ENCODE results near the gene PRAMEF8.
A peak's percentile ranks its signal among the peaks of the same experiment; 100 is the strongest.
"Not testable (repeated sequence)": the region's sequence is repeated elsewhere in the genome, so short reads cannot be mapped to it uniquely, and the experiment has no call there.

Gene PRAMEF8

GRCh38 chr1:13285037-13285436 lies at the start of gene PRAMEF8:
TSS of gene PRAMEF8 (minus strand) at chr1:13285137. CDS start at chr1:13284091, 1,046 bp downstream.
- not testable (repeated sequence) for FAIRE-seq

DNA sequence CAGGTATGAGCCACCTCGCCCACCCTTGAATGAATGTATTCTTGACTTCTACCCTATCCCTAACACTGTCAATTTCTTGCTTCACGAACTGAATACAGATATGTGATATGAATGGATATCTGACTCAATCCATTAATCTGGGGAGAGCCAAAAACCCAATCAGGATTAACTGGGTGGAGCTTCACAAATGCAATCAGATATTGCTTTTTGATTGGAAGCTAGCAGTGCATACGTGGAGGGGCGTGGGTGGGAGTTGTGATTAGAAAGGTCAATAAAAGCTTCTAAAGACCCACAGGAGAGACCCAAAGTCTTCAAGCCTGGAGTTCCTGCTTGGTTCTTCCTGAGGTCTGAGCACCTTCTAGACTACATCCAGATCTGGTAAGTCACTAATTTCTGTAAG lies 30.3 kb upstream of the PRAMEF8 start, which contains the start of gene PRAMEF15:
Gene PRAMEF15, plus strand, starts transcription at position 301 of the 400 bp plus-strand sequence. CDS start 2,827 bp downstream, outside the sequence.
- DNase-seq (ENCODE audit: insufficient read length, low spot score); FAIRE-seq: not testable (repeated sequence)

More at GRCh38 chr1:13285037-13285436, at the start of gene PRAMEF8:
- not testable (repeated sequence) for DNase-seq (ENCODE audit: insufficient read length, low spot score)

GRCh38 chr1:13303239-13303638 lies 18.3 kb upstream of the PRAMEF8 start, which contains the start of gene PRAMEF33:
TSS of gene PRAMEF33 (plus strand) at chr1:13303539. CDS start at chr1:13305955, 2,416 bp downstream.
- DNase-seq (ENCODE audit: insufficient read length, low spot score); FAIRE-seq: not testable (repeated sequence)

DNA sequence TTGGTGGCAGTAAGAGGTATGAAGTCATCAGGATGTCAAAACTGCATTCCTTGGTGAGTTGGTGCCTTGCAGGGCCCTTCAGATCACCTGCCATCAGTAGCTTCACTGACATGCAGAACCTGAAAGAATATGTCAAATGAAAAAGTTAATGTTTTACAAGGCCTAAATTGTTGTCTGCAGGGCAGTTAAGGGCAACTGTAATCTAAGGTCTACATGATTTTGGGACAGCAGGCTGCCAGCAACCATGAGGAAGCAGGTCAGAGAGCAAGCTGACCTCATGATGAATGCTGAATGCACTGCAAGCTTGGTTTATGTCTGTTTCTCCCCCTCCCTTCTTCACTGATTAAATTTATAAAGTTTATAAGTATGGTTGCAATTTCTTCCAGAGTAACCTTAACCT lies 17.3 kb upstream of the PRAMEF8 start:
- FAIRE-seq; DNase-seq (ENCODE audit: insufficient read length, low spot score): not testable (repeated sequence)

DNA sequence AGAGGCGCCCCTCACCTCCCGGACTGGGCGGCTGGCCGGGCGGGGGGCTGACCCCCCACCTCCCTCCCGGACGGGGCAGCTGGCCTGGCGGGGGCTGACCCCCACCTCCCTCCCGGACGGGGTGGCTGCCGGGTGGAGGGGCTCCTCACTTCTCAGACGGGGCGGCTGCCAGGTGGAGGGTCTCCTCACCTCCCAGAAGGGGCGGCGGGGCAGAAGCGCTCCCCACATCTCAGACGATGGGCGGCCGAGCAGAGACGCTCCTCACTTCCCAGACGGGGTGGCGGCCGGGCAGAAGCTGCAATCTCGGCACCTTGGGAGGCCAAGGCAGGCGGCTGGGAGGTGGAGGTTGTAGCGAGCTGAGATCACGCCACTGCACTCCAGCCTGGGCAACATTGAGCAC lies 13.8 kb upstream of the PRAMEF8 start:
- not testable (repeated sequence) for DNase-seq (ENCODE audit: insufficient read length, low spot score); FAIRE-seq

GRCh38 chr1:13297216-13297931 lies 12.4 kb upstream of the PRAMEF8 start:
- not testable (repeated sequence) for DNase-seq (ENCODE audit: insufficient read length, low spot score); FAIRE-seq

DNA sequence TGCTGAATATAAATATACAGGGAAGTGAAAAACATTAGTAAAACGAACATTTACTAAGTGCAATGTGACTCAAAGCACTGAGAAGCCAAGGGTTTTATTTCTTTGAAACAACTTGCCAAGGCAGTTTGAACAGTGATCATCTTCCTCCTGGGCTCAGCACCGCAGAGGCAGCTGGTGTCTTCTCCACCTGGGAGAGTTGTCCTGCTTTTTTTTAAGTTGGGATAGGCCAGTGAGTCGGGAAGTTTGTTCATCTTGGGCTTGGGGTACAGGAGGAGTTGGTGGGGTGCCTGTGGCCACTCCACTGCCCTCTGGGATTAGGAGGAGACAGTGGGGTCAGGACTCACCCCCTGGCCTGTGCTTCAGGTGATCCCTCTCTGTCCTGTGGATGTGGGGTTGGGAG lies 4.1 kb upstream of the PRAMEF8 start:
- not testable (repeated sequence) for DNase-seq (ENCODE audit: insufficient read length, low spot score); FAIRE-seq

DNA sequence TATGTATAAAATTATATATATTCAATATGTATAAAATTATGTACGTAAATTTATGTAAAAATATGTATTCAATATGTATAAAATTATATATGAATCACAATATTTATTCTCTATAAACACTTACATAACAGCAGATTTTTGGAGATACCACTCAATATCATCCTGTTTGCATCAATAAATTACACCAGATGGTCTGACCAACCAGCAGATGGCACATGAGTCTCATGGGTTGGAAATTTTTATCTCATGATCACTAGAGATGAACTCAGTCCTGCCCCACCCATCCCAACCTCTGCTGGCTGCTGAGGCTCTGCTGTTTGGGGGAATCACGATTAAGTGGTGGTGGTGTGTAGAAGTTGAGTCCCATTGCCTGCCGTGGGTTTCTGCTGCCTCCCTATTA lies 5.3 kb downstream of the PRAMEF8 start:
- not testable (repeated sequence) for DNase-seq (ENCODE audit: insufficient read length, low spot score); FAIRE-seq

DNA sequence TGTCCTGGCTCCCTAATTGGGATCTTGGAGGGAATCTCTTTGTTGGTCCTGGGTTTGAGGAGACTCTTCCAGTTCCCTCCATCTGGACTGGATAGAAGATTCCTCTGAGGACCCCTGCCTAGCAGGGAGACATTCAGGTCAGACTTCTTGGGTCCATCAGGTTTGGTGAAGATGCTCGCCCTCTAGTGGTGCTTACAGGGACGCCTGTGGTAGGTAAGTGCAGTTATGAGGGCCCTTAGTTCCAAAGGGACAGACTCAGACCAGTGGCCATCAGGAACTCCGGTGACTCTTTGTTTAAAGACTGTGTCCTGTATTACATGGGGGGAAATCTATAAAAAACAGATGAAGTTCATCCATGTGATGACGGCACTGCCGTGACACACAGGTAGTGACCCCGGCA lies 7.9 kb downstream of the PRAMEF8 start:
- not testable (repeated sequence) for DNase-seq (ENCODE audit: insufficient read length, low spot score)
- peak; percentile 83 for FAIRE-seq

DNA sequence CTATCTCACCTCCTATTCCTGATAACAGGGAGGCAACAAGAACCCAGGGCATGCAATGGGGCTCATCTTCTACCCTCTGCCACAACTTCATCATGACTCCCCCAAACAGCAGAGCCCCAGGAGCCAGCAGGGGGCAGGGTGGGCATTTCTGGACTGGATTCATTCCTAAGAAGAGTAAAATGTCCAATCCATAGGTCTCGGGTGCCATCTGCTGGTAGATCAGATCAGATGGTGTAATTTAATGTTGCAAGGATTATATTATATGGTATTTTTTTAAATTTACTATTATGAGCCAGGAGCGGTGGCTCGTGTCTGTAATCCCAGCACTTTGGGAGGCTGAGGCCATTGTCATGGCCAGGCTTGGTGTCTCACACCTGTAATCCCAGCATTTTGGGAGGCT lies 19.8 kb downstream of the PRAMEF8 start:
- FAIRE-seq, result not testable (repeated sequence)

GRCh38 chr1:13253898-13254297 lies 31.0 kb downstream of the PRAMEF8 start, which contains the start of gene PRAMEF5:
TSS of gene PRAMEF5 (plus strand) at chr1:13254198. CDS start at chr1:13259269, 5,071 bp downstream.
- FAIRE-seq; DNase-seq (ENCODE audit: insufficient read length, low spot score): not testable (repeated sequence)

More for the DNA sequence above, 19.8 kb downstream of the PRAMEF8 start:
- DNase-seq (ENCODE audit: insufficient read length, low spot score), result not testable (repeated sequence)

DNA sequence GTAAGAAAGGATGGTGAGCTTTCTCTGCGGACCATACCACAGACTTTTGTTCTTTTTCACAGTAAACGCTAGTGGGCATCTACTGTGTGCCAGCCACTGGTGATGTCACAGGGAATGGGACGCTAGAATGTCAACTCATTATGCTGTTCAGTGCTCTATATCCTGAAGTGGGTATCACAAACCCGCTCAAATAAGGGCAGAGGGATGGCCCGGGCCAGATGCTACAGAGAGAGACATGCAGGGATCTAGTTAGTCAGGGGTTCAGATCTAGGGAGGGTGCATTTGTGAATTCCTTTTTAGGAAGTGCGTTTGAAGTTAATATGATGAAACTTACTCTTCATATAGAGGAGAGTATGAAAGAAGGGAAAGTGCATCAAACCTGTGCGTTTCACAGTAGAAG lies 37.8 kb downstream of the PRAMEF8 start:
- DNase-seq (ENCODE audit: insufficient read length, low spot score); FAIRE-seq: not testable (repeated sequence)

DNA sequence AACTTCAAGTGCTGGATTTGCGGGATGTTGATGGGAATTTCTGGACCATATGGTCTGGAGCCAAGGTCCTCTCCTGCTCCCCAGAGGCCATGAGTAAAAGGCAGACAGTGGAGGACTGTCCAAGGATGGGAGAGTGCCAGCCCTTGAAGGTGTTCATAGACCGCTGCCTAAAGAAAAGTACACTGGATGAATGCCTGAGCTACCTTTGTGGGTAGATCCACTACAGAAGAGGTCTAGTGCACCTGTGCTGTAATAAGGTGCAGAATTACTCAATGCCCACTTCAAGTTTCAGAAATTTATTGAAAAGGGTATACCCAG lies 38.4 kb downstream of the PRAMEF8 start:
- not testable (repeated sequence) for FAIRE-seq; DNase-seq (ENCODE audit: insufficient read length, low spot score)

GRCh38 chr1:13245841-13246553 lies 38.9 kb downstream of the PRAMEF8 start:
- not testable (repeated sequence) for FAIRE-seq; DNase-seq (ENCODE audit: insufficient read length, low spot score)

DNA sequence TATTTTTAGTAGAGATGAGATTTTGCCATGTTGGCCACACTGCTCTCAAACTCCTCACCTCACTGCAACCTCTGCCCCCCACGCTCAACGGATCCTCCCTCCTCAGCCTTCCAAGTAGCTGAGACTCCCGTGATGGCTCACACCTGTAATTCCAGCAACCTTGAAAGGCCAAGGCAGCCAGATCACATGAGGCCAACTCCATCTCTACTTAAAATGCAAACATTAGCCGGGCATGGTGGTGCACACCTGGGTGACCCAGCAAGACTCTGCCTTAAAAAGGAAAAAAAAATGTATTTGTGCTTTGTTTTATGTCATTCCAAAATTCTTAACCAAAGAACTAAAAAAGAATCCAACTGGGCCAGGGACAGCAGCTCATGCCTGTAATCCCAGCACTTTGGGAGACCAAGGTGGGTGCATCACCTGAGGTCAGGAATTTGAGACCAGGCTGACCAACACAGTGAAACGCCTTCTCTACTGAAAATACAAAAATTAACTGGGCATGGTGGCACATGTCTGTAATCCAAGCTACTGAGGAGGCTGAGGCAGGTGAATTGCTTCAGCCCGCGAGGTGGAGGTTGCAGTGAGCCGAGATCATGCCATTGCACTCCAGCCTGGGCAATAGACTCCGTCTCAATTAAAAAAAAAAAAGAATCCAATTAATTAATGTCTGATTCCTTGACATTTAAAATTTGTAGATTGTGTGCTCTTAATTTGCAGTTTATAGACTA lies 41.2 kb downstream of the PRAMEF8 start:
- FAIRE-seq; DNase-seq (ENCODE audit: insufficient read length, low spot score): not testable (repeated sequence)

DNA sequence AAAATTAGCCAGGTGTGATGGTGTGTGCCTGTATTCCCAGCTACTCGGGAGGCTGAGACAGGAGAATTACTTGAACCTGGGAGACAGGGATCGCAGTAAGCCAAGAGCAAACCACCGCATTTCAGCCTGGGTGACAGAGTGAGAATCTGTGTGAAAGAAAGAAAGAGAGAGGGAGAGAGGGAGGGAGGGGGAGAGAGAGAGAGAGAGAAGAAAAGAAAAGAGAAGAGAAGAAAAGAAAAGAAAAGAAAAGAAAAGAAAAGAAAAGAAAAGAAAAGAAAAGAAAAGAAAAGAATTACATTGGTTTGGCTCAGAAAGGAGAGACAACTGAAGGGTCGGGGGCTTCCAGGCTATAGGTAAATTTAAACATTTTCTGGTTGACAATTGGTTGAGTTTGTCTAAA lies 45.3 kb downstream of the PRAMEF8 start:
- not testable (repeated sequence) for FAIRE-seq; DNase-seq (ENCODE audit: insufficient read length, low spot score)

- not testable (repeated sequence) for FAIRE-seq; DNase-seq (ENCODE audit: insufficient read length, low spot score)
Observed at GRCh38 chr1:13237572-13237971, 47.4 kb downstream of the PRAMEF8 start.

DNA sequence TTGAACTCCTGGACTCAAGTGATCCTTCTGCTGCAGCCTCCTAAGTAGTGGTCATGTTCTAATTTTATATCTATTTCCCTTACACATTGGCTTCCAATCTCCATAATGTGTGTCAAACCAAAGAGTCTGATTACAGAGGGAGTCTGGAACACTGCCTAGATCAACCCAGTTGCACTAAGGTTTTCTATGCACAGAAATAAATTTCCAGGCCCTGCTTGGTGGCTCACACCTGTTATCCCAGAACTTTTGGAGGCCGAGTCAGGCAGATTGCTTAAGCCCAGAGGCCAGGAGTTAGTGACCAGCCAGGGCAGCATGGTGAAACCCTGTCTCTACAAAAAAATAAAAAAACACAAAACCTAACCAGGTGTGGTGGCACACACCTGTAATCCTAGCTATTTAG lies 50.9 kb downstream of the PRAMEF8 start:
- DNase-seq (ENCODE audit: insufficient read length, low spot score); FAIRE-seq: not testable (repeated sequence)

DNA sequence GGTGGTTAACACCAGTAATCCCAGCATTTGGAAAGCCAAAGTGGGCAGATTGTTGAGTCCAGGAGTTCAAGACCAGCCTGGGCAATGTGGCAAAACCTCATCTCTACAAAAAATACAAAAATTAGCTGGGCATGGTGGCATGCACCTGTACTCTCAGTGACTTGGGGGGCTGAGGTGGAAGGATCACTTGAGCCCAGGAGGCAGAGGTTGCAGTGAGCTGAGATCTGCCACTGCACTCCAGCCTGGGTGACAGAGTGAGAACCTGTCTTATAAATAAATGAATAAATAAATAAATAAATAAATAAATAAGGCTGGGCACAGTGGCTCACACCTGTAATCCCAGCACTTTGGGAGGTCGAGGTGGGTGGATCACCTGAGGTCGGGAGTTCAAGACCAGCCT lies 52.9 kb downstream of the PRAMEF8 start:
- DNase-seq (ENCODE audit: insufficient read length, low spot score); FAIRE-seq: not testable (repeated sequence)
